Panc1 (cell line): ENCODE results near the gene AFF2. TPM values are rescaled to one million over a fixed set of nuclear protein-coding genes. Genes with fewer than 3 reads are reported as not detected.

Source experiments
- ATAC-seq: fragments of 200-7000 bp; cut with Tn5 transposase; 2 replicates; pipeline ENCODE4 v1.9.1; 2020; ENCODE audit warnings: mild to moderate bottlenecking, moderate library complexity
- BruUV-seq: library from RNA; stranded (reverse); fragments of 400-500 nt; replicated peaks from 2 replicates; lab custom pipeline; 2021; lab: Mats Ljungman, UMichigan
- CTCF ChIA-PET: fragments of 300-600 bp; sonication (Branson Sonifier 250); formaldehyde crosslinking; loops from one replicate; lab custom pipeline; 2022; ENCODE audit warnings: antibody characterized with exemption; lab: Charles Lee
- POLR2A ChIA-PET: fragments of 300-600 bp; sonication (Branson Sonifier 250); formaldehyde crosslinking; loops from one replicate; lab custom pipeline; 2022; ENCODE audit warnings: antibody characterized with exemption; lab: Charles Lee
- DNase-seq: peaks from one replicate; pipeline ENCODE4 v3.0.0-alpha.2; 2010; ENCODE audit warnings: low read depth, low spot score
- H3K27ac ChIP-seq: 2 replicates; pipeline ENCODE4 v1.5.1; 2011; ENCODE audit warnings: mild to moderate bottlenecking, low read length, inconsistent platforms
- H3K27me3 ChIP-seq: fragments of 200-500 bp; sonication (Bioruptor generic); 2 replicates; pipeline ENCODE4 v1.6.0; 2014; ENCODE audit warnings: low read length, inconsistent platforms; ENCODE audit not compliant: control insufficient read depth, insufficient read depth
- H3K36me3 ChIP-seq: fragments of 200-500 bp; sonication (Bioruptor generic); 2 replicates; pipeline ENCODE4 v1.5.1; 2014; ENCODE audit warnings: inconsistent platforms, mild to moderate bottlenecking, low read length, moderate library complexity; ENCODE audit not compliant: control insufficient read depth, insufficient read depth
- H3K4me1 ChIP-seq: 2 replicates; pipeline ENCODE4 v1.5.1; 2011; ENCODE audit warnings: inconsistent platforms, mild to moderate bottlenecking, low read length, moderate library complexity; ENCODE audit not compliant: control insufficient read depth, insufficient read depth
- H3K4me3 ChIP-seq, 2 experiments: 2 replicates each; pipeline ENCODE4 v1.5.1; 2011 to 2012; ENCODE audit warnings: low read depth in 2 of 2, low read length in 2 of 2, mild to moderate bottlenecking in 2 of 2, inconsistent platforms in 1 of 2, moderate library complexity in 1 of 2
- H3K9me3 ChIP-seq: fragments of 200-500 bp; sonication (Bioruptor generic); 2 replicates; pipeline ENCODE4 v1.5.1; 2014; ENCODE audit warnings: low read depth, mild to moderate bottlenecking, inconsistent platforms, low read length, moderate library complexity; ENCODE audit not compliant: control insufficient read depth, insufficient read depth
- POLR2AphosphoS5 ChIP-seq: IDR thresholded peaks from 2 replicates; pipeline ENCODE4 v1.6.1; 2012; ENCODE audit warnings: mild to moderate bottlenecking, low read depth, low read length, moderate library complexity
- SIN3A ChIP-seq: IDR thresholded peaks from 2 replicates; pipeline ENCODE4 v1.6.1; 2012; ENCODE audit warnings: low read depth, mild to moderate bottlenecking, low read length, moderate library complexity, borderline replicate concordance; ENCODE audit not compliant: insufficient read depth
- TCF7L2 ChIP-seq: IDR thresholded peaks from 2 replicates; pipeline ENCODE4 v1.6.1; 2011; ENCODE audit warnings: mild to moderate bottlenecking, low read depth, low read length, inconsistent platforms
- in situ Hi-C: cut with HindIII; loops from 2 replicates; pipeline ENCODE4 v1.10.0; 2016; ENCODE audit warnings: low sequenced_read_pairs, low pct_unique_long_range_greater_than_20kb
- intact Hi-C: fragments of 100-400 bp; cut with micrococcal nuclease; formaldehyde crosslinking; loops from one replicate; pipeline ENCODE4 v1.10.0; 2022; ENCODE audit not compliant: unreplicated experiment
- total RNA-seq: library from RNA; stranded (reverse); gene quantifications from one replicate; pipeline ENCODE4 v1.2.1, GENCODE V29; 2021; ENCODE audit not compliant: unreplicated experiment
- TF ChIP-seq, protein P1 (sequence below), 2 experiments: IDR thresholded peaks; 2 replicates each; pipeline ENCODE4 v1.6.1; 2011 to 2012; ENCODE audit warnings: low read depth in 2 of 2, control low read depth in 1 of 2, low read length in 1 of 2, mild to moderate bottlenecking in 1 of 2, moderate library complexity in 1 of 2; ENCODE audit not compliant: insufficient read depth in 1 of 2
- TF ChIP-seq, protein P2 (sequence below): fragments of 450-650 bp; IDR thresholded peaks from 2 replicates; pipeline ENCODE4 v1.5.1; 2017; ENCODE audit warnings: mild to moderate bottlenecking

Gene AFF2
- total RNA-seq, 1 experiment from 2014 or later, result 0.05 TPM

GRCh38 chrX:148915474-148915873, 415.1 kb downstream of the AFF2 start:
- BruUV-seq, result no TSS peak
- Histone ChIP-seq H3K27me3 (no peaks in the 10 kb centered on the region), H3K27ac (no peak overlapping the region), H3K36me3 (no peaks in the 10 kb centered on the region), H3K9me3 (no peaks in the 10 kb centered on the region), H3K4me3 (no peak overlapping the region), H3K4me1 (no peaks in the 10 kb centered on the region)
- DNase-seq, result no peak
- in situ Hi-C loops (no loop called here), intact Hi-C loops (no loop called here)
- no peak for ATAC-seq
- ChIA-PET CTCF (no interaction called here), POLR2A (no interaction called here)
- TF ChIP-seq, protein P1, sequence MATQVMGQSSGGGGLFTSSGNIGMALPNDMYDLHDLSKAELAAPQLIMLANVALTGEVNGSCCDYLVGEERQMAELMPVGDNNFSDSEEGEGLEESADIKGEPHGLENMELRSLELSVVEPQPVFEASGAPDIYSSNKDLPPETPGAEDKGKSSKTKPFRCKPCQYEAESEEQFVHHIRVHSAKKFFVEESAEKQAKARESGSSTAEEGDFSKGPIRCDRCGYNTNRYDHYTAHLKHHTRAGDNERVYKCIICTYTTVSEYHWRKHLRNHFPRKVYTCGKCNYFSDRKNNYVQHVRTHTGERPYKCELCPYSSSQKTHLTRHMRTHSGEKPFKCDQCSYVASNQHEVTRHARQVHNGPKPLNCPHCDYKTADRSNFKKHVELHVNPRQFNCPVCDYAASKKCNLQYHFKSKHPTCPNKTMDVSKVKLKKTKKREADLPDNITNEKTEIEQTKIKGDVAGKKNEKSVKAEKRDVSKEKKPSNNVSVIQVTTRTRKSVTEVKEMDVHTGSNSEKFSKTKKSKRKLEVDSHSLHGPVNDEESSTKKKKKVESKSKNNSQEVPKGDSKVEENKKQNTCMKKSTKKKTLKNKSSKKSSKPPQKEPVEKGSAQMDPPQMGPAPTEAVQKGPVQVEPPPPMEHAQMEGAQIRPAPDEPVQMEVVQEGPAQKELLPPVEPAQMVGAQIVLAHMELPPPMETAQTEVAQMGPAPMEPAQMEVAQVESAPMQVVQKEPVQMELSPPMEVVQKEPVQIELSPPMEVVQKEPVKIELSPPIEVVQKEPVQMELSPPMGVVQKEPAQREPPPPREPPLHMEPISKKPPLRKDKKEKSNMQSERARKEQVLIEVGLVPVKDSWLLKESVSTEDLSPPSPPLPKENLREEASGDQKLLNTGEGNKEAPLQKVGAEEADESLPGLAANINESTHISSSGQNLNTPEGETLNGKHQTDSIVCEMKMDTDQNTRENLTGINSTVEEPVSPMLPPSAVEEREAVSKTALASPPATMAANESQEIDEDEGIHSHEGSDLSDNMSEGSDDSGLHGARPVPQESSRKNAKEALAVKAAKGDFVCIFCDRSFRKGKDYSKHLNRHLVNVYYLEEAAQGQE (IDR thresholded peaks at IDR 0.05; ENCODE audit: insufficient read depth in 1 of 2, low read depth in 2 of 2, low read length in 1 of 2), result no peak
- TF ChIP-seq, protein P2, sequence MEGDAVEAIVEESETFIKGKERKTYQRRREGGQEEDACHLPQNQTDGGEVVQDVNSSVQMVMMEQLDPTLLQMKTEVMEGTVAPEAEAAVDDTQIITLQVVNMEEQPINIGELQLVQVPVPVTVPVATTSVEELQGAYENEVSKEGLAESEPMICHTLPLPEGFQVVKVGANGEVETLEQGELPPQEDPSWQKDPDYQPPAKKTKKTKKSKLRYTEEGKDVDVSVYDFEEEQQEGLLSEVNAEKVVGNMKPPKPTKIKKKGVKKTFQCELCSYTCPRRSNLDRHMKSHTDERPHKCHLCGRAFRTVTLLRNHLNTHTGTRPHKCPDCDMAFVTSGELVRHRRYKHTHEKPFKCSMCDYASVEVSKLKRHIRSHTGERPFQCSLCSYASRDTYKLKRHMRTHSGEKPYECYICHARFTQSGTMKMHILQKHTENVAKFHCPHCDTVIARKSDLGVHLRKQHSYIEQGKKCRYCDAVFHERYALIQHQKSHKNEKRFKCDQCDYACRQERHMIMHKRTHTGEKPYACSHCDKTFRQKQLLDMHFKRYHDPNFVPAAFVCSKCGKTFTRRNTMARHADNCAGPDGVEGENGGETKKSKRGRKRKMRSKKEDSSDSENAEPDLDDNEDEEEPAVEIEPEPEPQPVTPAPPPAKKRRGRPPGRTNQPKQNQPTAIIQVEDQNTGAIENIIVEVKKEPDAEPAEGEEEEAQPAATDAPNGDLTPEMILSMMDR, result no peak
- TF ChIP-seq POLR2AphosphoS5 (no peak), SIN3A (no peak), TCF7L2 (no peak)

DNA sequence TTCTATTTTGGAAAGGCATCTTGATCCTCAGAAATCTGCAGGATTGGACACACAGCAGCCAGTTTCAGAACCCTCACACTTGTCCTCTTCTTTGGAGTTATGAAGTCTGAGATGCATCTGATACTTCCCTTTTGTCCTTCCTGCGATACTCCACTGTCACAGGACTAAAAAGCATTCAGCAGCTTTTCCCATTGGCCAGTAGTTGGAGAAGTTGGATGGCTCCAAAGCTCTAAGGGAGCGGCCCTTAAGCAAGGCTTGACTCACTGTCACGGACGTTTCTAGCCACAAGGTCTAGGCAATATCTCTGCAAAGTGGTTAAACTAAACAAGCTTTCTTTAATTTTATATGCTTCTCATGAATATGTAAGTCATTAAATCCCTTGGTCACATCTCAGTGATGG, 417.0 kb downstream of the AFF2 start:
- in situ Hi-C loops (no loop called here), intact Hi-C loops (no loop called here)
- H3K4me1 ChIP-seq, result no peaks in the 10 kb centered on the region
- ChIA-PET POLR2A (no interaction called here), CTCF (no interaction called here)
- H3K27me3 ChIP-seq, result no peaks in the 10 kb centered on the region
- H3K36me3 ChIP-seq, result no peaks in the 10 kb centered on the region
- DNase-seq (no peak), ATAC-seq (no peak)
- BruUV-seq, result no TSS peak
- TF ChIP-seq SIN3A, result no peak
- TF ChIP-seq, protein P1 (IDR thresholded peaks at IDR 0.05; ENCODE audit: insufficient read depth in 1 of 2, low read depth in 2 of 2, low read length in 1 of 2), result no peak
- TF ChIP-seq, protein P2, result no peak
- TF ChIP-seq POLR2AphosphoS5, result no peak
- TF ChIP-seq TCF7L2, result no peak
- no peaks in the 10 kb centered on the region for H3K9me3 ChIP-seq
- no peak overlapping the region for H3K27ac ChIP-seq
- H3K4me3 ChIP-seq, result no peak overlapping the region
